Measurements from ENCODE around the gene PRICKLE2. TPM values are rescaled to one million over a fixed set of nuclear protein-coding genes. Genes with fewer than 3 reads are reported as not detected.

The PRICKLE2 gene
- total RNA-seq, 1 experiment from 2014 or later: 4.2 TPM

DNA sequence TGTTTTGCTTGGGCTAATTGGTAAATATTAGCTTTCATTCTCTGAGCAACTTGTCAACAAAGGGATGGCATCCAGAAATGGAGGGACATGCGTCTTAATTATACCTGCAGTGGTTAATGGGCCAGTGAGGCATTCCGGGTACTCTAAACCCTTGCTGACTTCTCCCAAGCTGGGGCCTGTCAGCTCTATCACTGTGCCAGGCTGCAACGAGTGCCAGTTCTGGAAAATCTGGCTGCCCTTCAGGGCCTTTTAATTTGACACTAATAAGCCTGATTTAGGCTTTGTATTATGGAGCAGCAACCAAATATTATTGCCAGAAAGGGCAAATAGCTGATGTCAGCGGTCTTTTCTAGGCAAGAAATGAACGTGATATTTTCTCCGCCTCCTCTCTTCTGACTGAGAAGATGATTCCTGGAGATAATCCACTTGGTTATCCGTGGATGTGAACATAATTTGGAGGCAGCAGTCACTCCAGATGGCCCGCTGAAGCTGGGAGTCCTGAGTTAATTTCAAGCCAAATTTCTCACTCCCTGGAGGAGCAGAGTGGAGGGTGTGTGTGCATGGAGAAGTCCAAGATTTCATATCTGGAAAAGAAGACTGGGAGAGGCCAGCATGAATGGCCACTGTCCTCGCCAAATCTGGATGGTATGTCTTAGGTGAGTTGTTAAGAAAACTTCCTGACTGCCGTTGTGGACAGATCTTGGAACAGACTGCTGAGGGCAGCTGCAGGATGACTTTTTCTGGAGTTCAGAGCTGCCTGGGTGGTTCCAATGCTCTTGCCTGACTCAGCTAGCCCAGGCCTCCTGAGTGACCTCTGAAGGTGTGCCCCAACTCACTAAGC is 157.5 kb downstream of the PRICKLE2 start:
- BruUV-seq (replicated peaks): no TSS peak
- POLR2A ChIA-PET: no interaction called here

GRCh38 chr3:64064804-64065203 is 160.5 kb downstream of the PRICKLE2 start:
- no peaks in the 10 kb centered on the region for H3K36me3 ChIP-seq (ENCODE audit: control insufficient read depth, insufficient read depth, low read length)
- ChIA-PET POLR2A (no interaction called here), CTCF (no interaction called here)
- Mint-ChIP-seq H3K4me1 (ENCODE audit: low read depth, unreplicated experiment) (peaks cover 24% of the 10 kb centered on the region), H3K27ac (ENCODE audit: unreplicated experiment) (no peak overlapping the region), H3K9me3 (ENCODE audit: unreplicated experiment) (peaks cover 18% of the 10 kb centered on the region), H3K36me3 (ENCODE audit: insufficient read depth, unreplicated experiment) (no peaks in the 10 kb centered on the region), H3K4me3 (ENCODE audit: unreplicated experiment) (no peak overlapping the region), H3K27me3 (ENCODE audit: insufficient read depth, unreplicated experiment) (no peaks in the 10 kb centered on the region)
- no peaks in the 10 kb centered on the region for H3K9me3 ChIP-seq
- H3K27me3 ChIP-seq (replicated peaks; ENCODE audit: control insufficient read depth, insufficient read depth, low read length): no peaks in the 10 kb centered on the region
- DNase-seq: no peak
- intact Hi-C loops (cut with micrococcal nuclease; ENCODE audit: unreplicated experiment): no loop called here
- TF ChIP-seq, protein P1, sequence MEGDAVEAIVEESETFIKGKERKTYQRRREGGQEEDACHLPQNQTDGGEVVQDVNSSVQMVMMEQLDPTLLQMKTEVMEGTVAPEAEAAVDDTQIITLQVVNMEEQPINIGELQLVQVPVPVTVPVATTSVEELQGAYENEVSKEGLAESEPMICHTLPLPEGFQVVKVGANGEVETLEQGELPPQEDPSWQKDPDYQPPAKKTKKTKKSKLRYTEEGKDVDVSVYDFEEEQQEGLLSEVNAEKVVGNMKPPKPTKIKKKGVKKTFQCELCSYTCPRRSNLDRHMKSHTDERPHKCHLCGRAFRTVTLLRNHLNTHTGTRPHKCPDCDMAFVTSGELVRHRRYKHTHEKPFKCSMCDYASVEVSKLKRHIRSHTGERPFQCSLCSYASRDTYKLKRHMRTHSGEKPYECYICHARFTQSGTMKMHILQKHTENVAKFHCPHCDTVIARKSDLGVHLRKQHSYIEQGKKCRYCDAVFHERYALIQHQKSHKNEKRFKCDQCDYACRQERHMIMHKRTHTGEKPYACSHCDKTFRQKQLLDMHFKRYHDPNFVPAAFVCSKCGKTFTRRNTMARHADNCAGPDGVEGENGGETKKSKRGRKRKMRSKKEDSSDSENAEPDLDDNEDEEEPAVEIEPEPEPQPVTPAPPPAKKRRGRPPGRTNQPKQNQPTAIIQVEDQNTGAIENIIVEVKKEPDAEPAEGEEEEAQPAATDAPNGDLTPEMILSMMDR (IDR thresholded peaks at IDR 0.05; ENCODE audit: insufficient read depth in 1 of 2, low read depth in 1 of 2, low read length in 1 of 2, severe bottlenecking in 1 of 2, unreplicated experiment in 1 of 2): no peak
- peaks cover 29% of the 10 kb centered on the region for H3K4me1 ChIP-seq
- BruUV-seq (replicated peaks): no TSS peak
- H3K4me3 ChIP-seq (ENCODE audit: low read depth, low read length): no peak overlapping the region

More for the DNA sequence above, 157.5 kb downstream of the PRICKLE2 start:
- intact Hi-C loops (cut with micrococcal nuclease; ENCODE audit: unreplicated experiment): no loop called here
- Mint-ChIP-seq H3K4me1 (ENCODE audit: low read depth, unreplicated experiment) (peaks cover 21% of the 10 kb centered on the region), H3K36me3 (ENCODE audit: insufficient read depth, unreplicated experiment) (no peaks in the 10 kb centered on the region), H3K27ac (ENCODE audit: unreplicated experiment) (no peak overlapping the region), H3K4me3 (ENCODE audit: unreplicated experiment) (no peak overlapping the region), H3K27me3 (ENCODE audit: insufficient read depth, unreplicated experiment) (no peaks in the 10 kb centered on the region), H3K9me3 (ENCODE audit: unreplicated experiment) (peaks cover 18% of the 10 kb centered on the region)
- Histone ChIP-seq H3K27me3 (replicated peaks; ENCODE audit: control insufficient read depth, insufficient read depth, low read length) (no peaks in the 10 kb centered on the region), H3K4me3 (ENCODE audit: low read depth, low read length) (no peak overlapping the region), H3K4me1 (peaks cover 19% of the 10 kb centered on the region), H3K9me3 (no peaks in the 10 kb centered on the region), H3K36me3 (ENCODE audit: control insufficient read depth, insufficient read depth, low read length) (no peaks in the 10 kb centered on the region)
- no peak for DNase-seq
- CTCF ChIA-PET: interaction anchor here (0.6 kb wide), 1 partner anchor 539 kb away, joined by 3 read pairs; no protein-coding TSS in a partner anchor
- TF ChIP-seq, protein P1 (IDR thresholded peaks at IDR 0.05; ENCODE audit: insufficient read depth in 1 of 2, low read depth in 1 of 2, low read length in 1 of 2, severe bottlenecking in 1 of 2, unreplicated experiment in 1 of 2): no peak

- no peak for DNase-seq
- Mint-ChIP-seq H3K27ac (ENCODE audit: unreplicated experiment) (peak overlapping the region; percentile 74), H3K4me3 (ENCODE audit: unreplicated experiment) (peak overlapping the region; percentile 27), H3K4me1 (ENCODE audit: low read depth, unreplicated experiment) (peaks cover 24% of the 10 kb centered on the region), H3K36me3 (ENCODE audit: insufficient read depth, unreplicated experiment) (no peaks in the 10 kb centered on the region), H3K9me3 (ENCODE audit: unreplicated experiment) (peaks cover 12% of the 10 kb centered on the region), H3K27me3 (ENCODE audit: insufficient read depth, unreplicated experiment) (no peaks in the 10 kb centered on the region)
- no peak overlapping the region for H3K4me3 ChIP-seq (ENCODE audit: low read depth, low read length)
- H3K4me1 ChIP-seq: peaks cover 29% of the 10 kb centered on the region
- intact Hi-C loops (cut with micrococcal nuclease; ENCODE audit: unreplicated experiment): no loop called here
- TF ChIP-seq, protein P1 (IDR thresholded peaks at IDR 0.05; ENCODE audit: insufficient read depth in 1 of 2, low read depth in 1 of 2, low read length in 1 of 2, severe bottlenecking in 1 of 2, unreplicated experiment in 1 of 2): no peak
- H3K36me3 ChIP-seq (ENCODE audit: control insufficient read depth, insufficient read depth, low read length): no peaks in the 10 kb centered on the region
- ChIA-PET POLR2A (no interaction called here), CTCF (no interaction called here)
- BruUV-seq (replicated peaks): no TSS peak
- H3K27me3 ChIP-seq (replicated peaks; ENCODE audit: control insufficient read depth, insufficient read depth, low read length): no peaks in the 10 kb centered on the region
- no peaks in the 10 kb centered on the region for H3K9me3 ChIP-seq
These were observed 161.3 kb downstream of the PRICKLE2 start for GRCh38 chr3:64063983-64064438.
